Neural cell (in vitro differentiated cells): ENCODE results near the gene RAB6A. TPM values are rescaled to one million over a fixed set of nuclear protein-coding genes. Genes with fewer than 3 reads are reported as not detected.
A peak's percentile ranks its signal among the peaks of the same experiment; 100 is the strongest.
"Not testable (repeated sequence)": the region's sequence is repeated elsewhere in the genome, so short reads cannot be mapped to it uniquely, and the experiment has no call there.

Experiments
- H2AFZ ChIP-seq: fragments of 200-600, 300-800 bp; sonication (generic), shearing (Covaris generic); 2 replicates; pipeline ENCODE4 v1.6.0; 2014; ENCODE audit warnings: low read depth, mild to moderate bottlenecking, antibody characterized with exemption, low read length, moderate library complexity
- H3F3A ChIP-seq: fragments of 200-600 bp; shearing (Covaris generic); 2 replicates; pipeline ENCODE4 v1.6.1; 2016; ENCODE audit warnings: mild to moderate bottlenecking, moderate library complexity, mixed read lengths, antibody characterized with exemption, low read length; ENCODE audit not compliant: insufficient read depth, poor library complexity, severe bottlenecking
- H3K27ac ChIP-seq: fragments of 200-600, 300-800 bp; sonication (generic), shearing (Covaris generic); 2 replicates; pipeline ENCODE4 v1.5.1; 2014; ENCODE audit warnings: mild to moderate bottlenecking, low read length, moderate library complexity
- H3K27me3 ChIP-seq: fragments of 300-800, 200-600 bp; sonication (generic), shearing (Covaris generic); 2 replicates; pipeline ENCODE4 v1.6.0; 2014; ENCODE audit warnings: mild to moderate bottlenecking, low read depth, low read length, moderate library complexity; ENCODE audit not compliant: insufficient read depth
- H3K36me3 ChIP-seq: fragments of 300-800, 200-600 bp; sonication (generic), shearing (Covaris generic); 2 replicates; pipeline ENCODE4 v1.5.1; 2014; ENCODE audit warnings: mild to moderate bottlenecking, antibody characterized with exemption, low read length, moderate library complexity; ENCODE audit not compliant: insufficient read depth
- H3K4me2 ChIP-seq: fragments of 300-800, 200-600 bp; sonication (generic), shearing (Covaris generic); 2 replicates; pipeline ENCODE4 v1.6.0; 2014; ENCODE audit warnings: mild to moderate bottlenecking, low read length
- H3K4me3 ChIP-seq: fragments of 300-800, 200-600 bp; sonication (generic), shearing (Covaris generic); 2 replicates; pipeline ENCODE4 v1.5.1; 2014; ENCODE audit warnings: mild to moderate bottlenecking, low read length, moderate library complexity
- H3K79me2 ChIP-seq: fragments of 200-600 bp; shearing (Covaris generic); replicated peaks from 2 replicates; pipeline ENCODE4 v1.6.0; 2014; ENCODE audit warnings: mild to moderate bottlenecking, low read length, moderate library complexity; ENCODE audit not compliant: insufficient read depth
- H3K9ac ChIP-seq: fragments of 300-800, 200-600 bp; sonication (generic), shearing (Covaris generic); 2 replicates; pipeline ENCODE4 v1.6.1; 2016; ENCODE audit warnings: mild to moderate bottlenecking, low read length, mixed read lengths
- H3K9me2 ChIP-seq: fragments of 200-600 bp; shearing (Covaris generic); 2 replicates; pipeline ENCODE4 v1.6.1; 2016; ENCODE audit warnings: mild to moderate bottlenecking, low read length, mixed read lengths; ENCODE audit not compliant: insufficient read depth
- H3K9me3 ChIP-seq: fragments of 200-600, 300-800 bp; sonication (generic), shearing (Covaris generic); 2 replicates; pipeline ENCODE4 v1.6.1; 2016; ENCODE audit warnings: mild to moderate bottlenecking, mixed run types, low read length, moderate library complexity, mixed read lengths
- H4K20me1 ChIP-seq: fragments of 200-600 bp; shearing (Covaris generic); 2 replicates; pipeline ENCODE4 v1.6.1; 2016; ENCODE audit warnings: mild to moderate bottlenecking, mixed run types; ENCODE audit not compliant: insufficient read depth
- EP300 ChIP-seq: fragments of 450-650 bp; conservative IDR thresholded peaks from 2 replicates; pipeline ENCODE4 v1.6.1; 2014; ENCODE audit warnings: antibody characterized with exemption, mild to moderate bottlenecking, moderate library complexity; ENCODE audit not compliant: poor library complexity, severe bottlenecking
- EZH2 ChIP-seq: fragments of 200-600, 300-800 bp; shearing (Covaris generic), sonication (generic); IDR thresholded peaks from 2 replicates; pipeline ENCODE4 v1.6.1; 2014; ENCODE audit warnings: antibody characterized with exemption, low read length, borderline replicate concordance, mild to moderate bottlenecking; ENCODE audit not compliant: insufficient read depth, poor library complexity, severe bottlenecking
- MXI1 ChIP-seq: fragments of 450-650 bp; conservative IDR thresholded peaks from 2 replicates; pipeline ENCODE4 v1.6.1; 2014; ENCODE audit warnings: antibody characterized with exemption, mild to moderate bottlenecking; ENCODE audit not compliant: poor library complexity, severe bottlenecking
- POLR2AphosphoS5 ChIP-seq: IDR thresholded peaks from 2 replicates; pipeline ENCODE4 v1.6.1; 2012
- RAD21 ChIP-seq: fragments of 450-650 bp; conservative IDR thresholded peaks from 2 replicates; pipeline ENCODE4 v1.6.1; 2014; ENCODE audit warnings: antibody characterized with exemption, mild to moderate bottlenecking, moderate library complexity
- SMC3 ChIP-seq: fragments of 450-650 bp; conservative IDR thresholded peaks from 2 replicates; pipeline ENCODE4 v1.6.1; 2014; ENCODE audit warnings: antibody characterized with exemption, mild to moderate bottlenecking, moderate library complexity; ENCODE audit not compliant: poor library complexity
- TAF1 ChIP-seq: IDR thresholded peaks from 2 replicates; pipeline ENCODE4 v1.6.1; 2012; ENCODE audit warnings: low read depth
- polyA plus RNA-seq: library from polyadenylated mRNA; depleted of rRNA; stranded (reverse); fragments of >200 nt; gene quantifications from 2 replicates; pipeline ENCODE4 v1.2.3, GENCODE V29; 2014
- TF ChIP-seq, protein P1 (sequence below): fragments of 450-650 bp; IDR thresholded peaks from 2 replicates; pipeline ENCODE4 v1.5.1; 2014; ENCODE audit warnings: antibody characterized with exemption, mild to moderate bottlenecking, moderate library complexity; ENCODE audit not compliant: poor library complexity, severe bottlenecking
- TF ChIP-seq, protein P2 (sequence below): IDR thresholded peaks from 2 replicates; pipeline ENCODE4 v1.6.1; 2012; ENCODE audit warnings: borderline replicate concordance

Gene RAB6A
- polyA plus RNA-seq, 1 donor from 2014 or later = 155 TPM

DNA sequence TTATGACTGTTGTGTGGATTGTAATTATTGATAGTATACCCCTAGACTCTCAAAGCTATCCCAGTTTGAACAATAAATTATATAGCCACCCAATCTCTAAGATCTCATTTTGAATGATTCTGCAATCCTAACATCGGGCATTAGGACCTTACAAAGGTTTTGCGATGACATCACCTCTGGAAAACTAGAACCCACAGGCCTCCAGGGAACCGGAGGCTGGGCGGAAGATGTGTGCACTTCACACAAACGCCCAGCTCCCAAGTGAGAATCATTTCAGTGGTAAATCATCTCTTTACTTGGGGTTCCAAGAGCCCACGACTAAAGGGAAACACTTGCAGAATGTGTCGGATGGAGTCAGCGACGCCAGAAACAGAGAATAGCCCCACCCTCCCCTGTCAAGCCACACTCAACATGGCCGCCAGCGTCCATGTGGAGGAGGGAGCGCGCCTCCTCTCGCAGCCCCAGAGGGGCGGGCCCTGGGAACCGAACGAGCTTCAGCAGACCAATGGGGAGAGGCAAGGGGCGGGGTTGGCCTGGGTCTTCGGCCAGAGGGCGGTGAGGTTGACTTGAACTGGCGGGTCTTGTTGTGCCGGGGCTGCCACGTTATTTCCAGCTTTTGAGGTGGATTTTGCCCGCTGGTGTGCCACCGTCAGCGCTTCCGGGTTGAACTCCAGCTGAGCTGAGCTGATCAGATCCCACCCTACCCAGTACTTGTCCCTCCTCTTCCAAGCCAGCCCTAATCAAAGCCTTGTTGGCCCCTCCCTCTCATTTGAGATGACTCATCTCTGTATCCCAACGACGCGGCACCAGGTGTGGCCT is 18.4 kb upstream of the RAB6A start:
- no peaks in the 10 kb centered on the region for H3K9me3 ChIP-seq
- peaks cover 4% of the 10 kb centered on the region for H3F3A ChIP-seq
- TF ChIP-seq EP300 (peak; percentile 86), TAF1 (peak; percentile 83), RAD21 (peak; percentile 57), SMC3 (peak; percentile 59), MXI1 (peak; percentile 95), POLR2AphosphoS5 (peak; percentile 98), EZH2 (no peak)
- TF ChIP-seq, protein P1, sequence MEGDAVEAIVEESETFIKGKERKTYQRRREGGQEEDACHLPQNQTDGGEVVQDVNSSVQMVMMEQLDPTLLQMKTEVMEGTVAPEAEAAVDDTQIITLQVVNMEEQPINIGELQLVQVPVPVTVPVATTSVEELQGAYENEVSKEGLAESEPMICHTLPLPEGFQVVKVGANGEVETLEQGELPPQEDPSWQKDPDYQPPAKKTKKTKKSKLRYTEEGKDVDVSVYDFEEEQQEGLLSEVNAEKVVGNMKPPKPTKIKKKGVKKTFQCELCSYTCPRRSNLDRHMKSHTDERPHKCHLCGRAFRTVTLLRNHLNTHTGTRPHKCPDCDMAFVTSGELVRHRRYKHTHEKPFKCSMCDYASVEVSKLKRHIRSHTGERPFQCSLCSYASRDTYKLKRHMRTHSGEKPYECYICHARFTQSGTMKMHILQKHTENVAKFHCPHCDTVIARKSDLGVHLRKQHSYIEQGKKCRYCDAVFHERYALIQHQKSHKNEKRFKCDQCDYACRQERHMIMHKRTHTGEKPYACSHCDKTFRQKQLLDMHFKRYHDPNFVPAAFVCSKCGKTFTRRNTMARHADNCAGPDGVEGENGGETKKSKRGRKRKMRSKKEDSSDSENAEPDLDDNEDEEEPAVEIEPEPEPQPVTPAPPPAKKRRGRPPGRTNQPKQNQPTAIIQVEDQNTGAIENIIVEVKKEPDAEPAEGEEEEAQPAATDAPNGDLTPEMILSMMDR = peak; percentile 47
- TF ChIP-seq, protein P2, sequence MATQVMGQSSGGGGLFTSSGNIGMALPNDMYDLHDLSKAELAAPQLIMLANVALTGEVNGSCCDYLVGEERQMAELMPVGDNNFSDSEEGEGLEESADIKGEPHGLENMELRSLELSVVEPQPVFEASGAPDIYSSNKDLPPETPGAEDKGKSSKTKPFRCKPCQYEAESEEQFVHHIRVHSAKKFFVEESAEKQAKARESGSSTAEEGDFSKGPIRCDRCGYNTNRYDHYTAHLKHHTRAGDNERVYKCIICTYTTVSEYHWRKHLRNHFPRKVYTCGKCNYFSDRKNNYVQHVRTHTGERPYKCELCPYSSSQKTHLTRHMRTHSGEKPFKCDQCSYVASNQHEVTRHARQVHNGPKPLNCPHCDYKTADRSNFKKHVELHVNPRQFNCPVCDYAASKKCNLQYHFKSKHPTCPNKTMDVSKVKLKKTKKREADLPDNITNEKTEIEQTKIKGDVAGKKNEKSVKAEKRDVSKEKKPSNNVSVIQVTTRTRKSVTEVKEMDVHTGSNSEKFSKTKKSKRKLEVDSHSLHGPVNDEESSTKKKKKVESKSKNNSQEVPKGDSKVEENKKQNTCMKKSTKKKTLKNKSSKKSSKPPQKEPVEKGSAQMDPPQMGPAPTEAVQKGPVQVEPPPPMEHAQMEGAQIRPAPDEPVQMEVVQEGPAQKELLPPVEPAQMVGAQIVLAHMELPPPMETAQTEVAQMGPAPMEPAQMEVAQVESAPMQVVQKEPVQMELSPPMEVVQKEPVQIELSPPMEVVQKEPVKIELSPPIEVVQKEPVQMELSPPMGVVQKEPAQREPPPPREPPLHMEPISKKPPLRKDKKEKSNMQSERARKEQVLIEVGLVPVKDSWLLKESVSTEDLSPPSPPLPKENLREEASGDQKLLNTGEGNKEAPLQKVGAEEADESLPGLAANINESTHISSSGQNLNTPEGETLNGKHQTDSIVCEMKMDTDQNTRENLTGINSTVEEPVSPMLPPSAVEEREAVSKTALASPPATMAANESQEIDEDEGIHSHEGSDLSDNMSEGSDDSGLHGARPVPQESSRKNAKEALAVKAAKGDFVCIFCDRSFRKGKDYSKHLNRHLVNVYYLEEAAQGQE = peak; percentile 90
- H3K9ac ChIP-seq = peak overlapping the region; percentile 88
- H2AFZ ChIP-seq = peak overlapping the region; percentile 79
- H3K79me2 ChIP-seq = no peaks in the 10 kb centered on the region
- peak overlapping the region; percentile 98 for H3K27ac ChIP-seq
- no peaks in the 10 kb centered on the region for H3K9me2 ChIP-seq
- no peaks in the 10 kb centered on the region for H3K36me3 ChIP-seq
- H3K4me2 ChIP-seq = peak overlapping the region; percentile 54
- H4K20me1 ChIP-seq = no peaks in the 10 kb centered on the region
- no peaks in the 10 kb centered on the region for H3K27me3 ChIP-seq
- H3K4me3 ChIP-seq = peak overlapping the region; percentile 65

DNA sequence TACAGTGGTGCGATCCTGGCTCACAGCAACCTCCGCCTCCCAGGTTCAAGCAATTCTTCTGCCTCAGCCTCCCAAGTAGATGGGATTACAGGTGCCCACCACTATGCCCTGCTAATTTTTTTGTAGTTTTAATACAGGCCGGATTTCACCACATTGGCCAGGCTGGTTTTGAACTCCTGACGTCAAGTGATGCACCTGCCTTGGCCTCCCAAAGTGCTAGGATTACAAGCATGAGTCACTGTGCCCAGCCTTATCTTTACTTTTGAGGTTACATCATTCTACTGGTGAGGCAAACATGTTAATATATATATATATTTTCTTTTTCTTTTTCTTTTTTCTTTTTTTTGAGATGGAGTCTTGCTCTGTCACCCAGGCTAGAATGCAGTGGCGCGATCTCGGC is 9.9 kb upstream of the RAB6A start:
- H3K79me2 ChIP-seq, H3K4me3 ChIP-seq, H3F3A ChIP-seq: not testable (repeated sequence)

More for the DNA sequence above, 9.9 kb upstream of the RAB6A start:
- not testable (repeated sequence) for H2AFZ ChIP-seq, H3K27ac ChIP-seq, H3K9me2 ChIP-seq, H4K20me1 ChIP-seq, H3K27me3 ChIP-seq, H3K9ac ChIP-seq, H3K9me3 ChIP-seq, H3K36me3 ChIP-seq, H3K4me2 ChIP-seq
